Keratinocyte (primary cell): Measurements from ENCODE around the gene NUP210L.

Experiments
- CTCF ChIP-seq, 3 experiments: IDR thresholded peaks in 1 of 3; conservative IDR thresholded peaks in 1 of 3; optimal IDR thresholded peaks in 1 of 3; 2 replicates in 2 of 3; 3 replicates in 1 of 3; pipeline versions ENCODE3 to v1.5.1; 2011; ENCODE audit warnings: low read length in 3 of 3, mild to moderate bottlenecking in 3 of 3, moderate library complexity in 2 of 3, control low read depth in 1 of 3, inconsistent platforms in 1 of 3; ENCODE audit not compliant: insufficient read depth in 2 of 3; ENCODE audit errors: extremely low read depth in 1 of 3
- EZH2 ChIP-seq: IDR thresholded peaks from one replicate; pipeline ENCODE4 v1.6.1; 2012; ENCODE audit warnings: inconsistent platforms, mild to moderate bottlenecking, low read length, moderate library complexity

- TF ChIP-seq CTCF (optimal IDR thresholded peaks at IDR 0.05 in 1 of 3, IDR thresholded peaks at IDR 0.05 in 1 of 3, conservative IDR thresholded peaks at IDR 0.05 in 1 of 3; ENCODE audit: extremely low read depth in 1 of 3, insufficient read depth in 2 of 3, low read length in 3 of 3) (no peak), EZH2 (no peak)
These were observed 169.4 kb downstream of the NUP210L start for GRCh38 chr1:153985341-153985912.
